K562 (cell line): ENCODE data around the gene DSTYK. TPM values are rescaled to one million over a fixed set of nuclear protein-coding genes. Genes with fewer than 3 reads are reported as not detected.

ENCODE experiments used
- HDAC1 ChIP-seq, 2 experiments: fragments of 450-650 bp; IDR thresholded peaks; 2 replicates each; pipeline ENCODE4 v1.6.1; 2016 to 2017; ENCODE audit warnings: inconsistent platforms in 1 of 2, mild to moderate bottlenecking in 1 of 2, moderate library complexity in 1 of 2
- REST ChIP-seq, 2 experiments: fragments of 450-650 bp; formaldehyde crosslinking in 1 of 2; IDR thresholded peaks; 2 replicates each; pipeline versions ENCODE4 v1.4.0 to v1.6.1; 2014 to 2020; ENCODE audit warnings: mild to moderate bottlenecking in 2 of 2, borderline replicate concordance in 1 of 2, low read depth in 1 of 2
- polyA plus RNA-seq, 8 experiments: library from polyadenylated mRNA; depleted of rRNA in 4 of 8; stranded (reverse) in 5 of 8; unstranded in 3 of 8; fragments of >200 nt; fragmentation: Nextera tagmentation in 2 of 8; fragmentation: Illumina TruSeq in 1 of 8; extraction: Ambion mirVana in 2 of 8; extraction: Trizol in 1 of 8; gene quantifications; 2 replicates each; pipeline versions ENCODE4 v1.2.1 to v1.2.3, GENCODE V29; 2011 to 2014; ENCODE audit warnings: inconsistent platforms in 1 of 8, missing spikeins in 1 of 8
- total RNA-seq, 7 experiments: library from RNA; depleted of rRNA in 6 of 7; stranded (reverse); fragments of >200 nt in 6 of 7; fragmentation: Illumina TruSeq in 2 of 7; extraction: Trizol in 2 of 7; gene quantifications; 2 replicates each; pipeline versions ENCODE4 v1.2.1 to v1.2.3, GENCODE V29; 2011 to 2021; ENCODE audit warnings: low replicate concordance in 1 of 7

The DSTYK gene
- total and polyA plus RNA-seq, 9 of the 15 experiments (the other 6 are each of a cell fraction or from before 2014, with no cell fraction given) = 4.2 to 7.1 (median 6.2) TPM

DNA sequence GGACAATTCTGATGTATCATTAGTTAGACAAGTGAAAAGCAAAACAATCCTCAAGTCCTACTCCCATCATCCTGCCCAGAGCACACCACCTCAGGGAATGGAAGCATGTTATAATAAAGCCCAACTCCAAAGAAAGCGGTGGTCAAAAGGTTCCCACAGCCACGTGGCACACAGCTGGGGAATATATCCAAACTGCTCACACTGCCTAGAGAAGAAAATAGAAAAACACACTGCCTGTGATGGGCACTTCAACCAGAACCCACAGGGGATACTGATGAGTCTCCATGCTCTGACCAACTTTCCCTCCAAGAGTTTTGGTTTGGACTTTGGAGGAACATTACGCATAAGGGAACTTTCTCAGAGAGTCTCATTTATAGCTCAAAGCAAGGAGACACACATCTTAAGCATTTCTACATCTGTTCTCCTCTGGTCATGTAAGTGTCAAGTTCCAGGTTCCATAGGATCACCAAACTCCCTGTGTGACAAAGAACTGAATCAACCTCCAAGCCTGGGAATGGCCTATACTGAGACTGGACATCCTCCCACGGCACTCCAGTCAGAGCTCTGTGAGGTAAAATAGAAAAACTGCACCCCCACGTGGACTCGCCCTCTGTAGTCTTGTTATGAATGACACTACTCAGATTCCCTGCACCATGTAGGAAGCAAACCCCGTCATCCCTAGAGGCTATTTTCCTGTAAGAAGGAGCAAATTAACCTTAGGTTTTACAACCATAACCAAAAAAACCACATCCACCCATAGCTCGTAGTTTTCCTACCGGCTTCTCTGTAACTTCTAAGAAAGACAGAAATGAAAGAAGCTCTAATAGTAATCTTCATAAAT, 12.2 kb downstream of the DSTYK start (continued):
- peak; percentile 37; the same call in 1 of the 2 replicates for TF ChIP-seq REST (IDR thresholded peaks at IDR 0.05; ENCODE audit: borderline replicate concordance)
- TF ChIP-seq REST (CRISPR knock-in tag; IDR thresholded peaks at IDR 0.05; ENCODE audit: low read depth) = no peak
- TF ChIP-seq HDAC1 (IDR thresholded peaks at IDR 0.05) = no peak
